Fibroblast of lung (primary cell): Measurements from ENCODE around the gene CTNND2.

Source experiments
- EZH2 ChIP-seq: IDR thresholded peaks from 2 replicates; pipeline ENCODE4 v1.5.1; 2012; ENCODE audit warnings: low read length, control low read depth, mild to moderate bottlenecking; ENCODE audit errors: missing control alignments
- TF ChIP-seq, protein P1 (sequence below), 2 donors: IDR thresholded peaks in 1 of 2; conservative IDR thresholded peaks in 1 of 2; 1 replicate in 1 of 2; 2 replicates in 1 of 2; pipeline ENCODE4 v1.5.1; 2011 to 2012; ENCODE audit warnings: low read length in 2 of 2, control low read depth in 1 of 2, inconsistent platforms in 1 of 2, low read depth in 1 of 2, mild to moderate bottlenecking in 1 of 2

DNA sequence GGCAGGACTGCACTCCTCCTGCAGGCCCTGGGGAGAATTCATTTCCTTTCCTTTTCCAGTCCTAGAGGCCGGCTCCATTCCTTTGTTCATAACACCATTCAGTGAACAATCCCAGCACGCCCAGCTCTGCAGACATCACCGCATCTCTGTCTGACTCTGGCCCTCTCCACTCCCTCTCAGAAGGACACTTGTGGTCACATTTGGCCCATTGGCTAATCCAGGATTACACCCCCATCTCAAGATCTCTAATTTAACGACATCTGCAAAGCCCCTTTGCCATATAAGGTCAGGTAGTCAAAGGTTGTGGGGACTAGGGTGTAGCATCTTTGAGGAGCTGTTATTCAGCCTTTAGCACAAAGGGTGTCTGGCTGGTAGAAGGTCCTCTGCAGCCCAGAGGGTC is 958.2 kb downstream of the CTNND2 start:
- TF ChIP-seq EZH2: no peak
- TF ChIP-seq, protein P1, sequence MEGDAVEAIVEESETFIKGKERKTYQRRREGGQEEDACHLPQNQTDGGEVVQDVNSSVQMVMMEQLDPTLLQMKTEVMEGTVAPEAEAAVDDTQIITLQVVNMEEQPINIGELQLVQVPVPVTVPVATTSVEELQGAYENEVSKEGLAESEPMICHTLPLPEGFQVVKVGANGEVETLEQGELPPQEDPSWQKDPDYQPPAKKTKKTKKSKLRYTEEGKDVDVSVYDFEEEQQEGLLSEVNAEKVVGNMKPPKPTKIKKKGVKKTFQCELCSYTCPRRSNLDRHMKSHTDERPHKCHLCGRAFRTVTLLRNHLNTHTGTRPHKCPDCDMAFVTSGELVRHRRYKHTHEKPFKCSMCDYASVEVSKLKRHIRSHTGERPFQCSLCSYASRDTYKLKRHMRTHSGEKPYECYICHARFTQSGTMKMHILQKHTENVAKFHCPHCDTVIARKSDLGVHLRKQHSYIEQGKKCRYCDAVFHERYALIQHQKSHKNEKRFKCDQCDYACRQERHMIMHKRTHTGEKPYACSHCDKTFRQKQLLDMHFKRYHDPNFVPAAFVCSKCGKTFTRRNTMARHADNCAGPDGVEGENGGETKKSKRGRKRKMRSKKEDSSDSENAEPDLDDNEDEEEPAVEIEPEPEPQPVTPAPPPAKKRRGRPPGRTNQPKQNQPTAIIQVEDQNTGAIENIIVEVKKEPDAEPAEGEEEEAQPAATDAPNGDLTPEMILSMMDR (conservative IDR thresholded peaks at IDR 0.05 in 1 of 2, IDR thresholded peaks at IDR 0.05 in 1 of 2; ENCODE audit: low read depth in 1 of 2, low read length in 2 of 2): no peak
